ENCODE results near the gene PPP1R9B.

The PPP1R9B gene, protein sequence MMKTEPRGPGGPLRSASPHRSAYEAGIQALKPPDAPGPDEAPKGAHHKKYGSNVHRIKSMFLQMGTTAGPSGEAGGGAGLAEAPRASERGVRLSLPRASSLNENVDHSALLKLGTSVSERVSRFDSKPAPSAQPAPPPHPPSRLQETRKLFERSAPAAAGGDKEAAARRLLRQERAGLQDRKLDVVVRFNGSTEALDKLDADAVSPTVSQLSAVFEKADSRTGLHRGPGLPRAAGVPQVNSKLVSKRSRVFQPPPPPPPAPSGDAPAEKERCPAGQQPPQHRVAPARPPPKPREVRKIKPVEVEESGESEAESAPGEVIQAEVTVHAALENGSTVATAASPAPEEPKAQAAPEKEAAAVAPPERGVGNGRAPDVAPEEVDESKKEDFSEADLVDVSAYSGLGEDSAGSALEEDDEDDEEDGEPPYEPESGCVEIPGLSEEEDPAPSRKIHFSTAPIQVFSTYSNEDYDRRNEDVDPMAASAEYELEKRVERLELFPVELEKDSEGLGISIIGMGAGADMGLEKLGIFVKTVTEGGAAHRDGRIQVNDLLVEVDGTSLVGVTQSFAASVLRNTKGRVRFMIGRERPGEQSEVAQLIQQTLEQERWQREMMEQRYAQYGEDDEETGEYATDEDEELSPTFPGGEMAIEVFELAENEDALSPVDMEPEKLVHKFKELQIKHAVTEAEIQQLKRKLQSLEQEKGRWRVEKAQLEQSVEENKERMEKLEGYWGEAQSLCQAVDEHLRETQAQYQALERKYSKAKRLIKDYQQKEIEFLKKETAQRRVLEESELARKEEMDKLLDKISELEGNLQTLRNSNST

DNA sequence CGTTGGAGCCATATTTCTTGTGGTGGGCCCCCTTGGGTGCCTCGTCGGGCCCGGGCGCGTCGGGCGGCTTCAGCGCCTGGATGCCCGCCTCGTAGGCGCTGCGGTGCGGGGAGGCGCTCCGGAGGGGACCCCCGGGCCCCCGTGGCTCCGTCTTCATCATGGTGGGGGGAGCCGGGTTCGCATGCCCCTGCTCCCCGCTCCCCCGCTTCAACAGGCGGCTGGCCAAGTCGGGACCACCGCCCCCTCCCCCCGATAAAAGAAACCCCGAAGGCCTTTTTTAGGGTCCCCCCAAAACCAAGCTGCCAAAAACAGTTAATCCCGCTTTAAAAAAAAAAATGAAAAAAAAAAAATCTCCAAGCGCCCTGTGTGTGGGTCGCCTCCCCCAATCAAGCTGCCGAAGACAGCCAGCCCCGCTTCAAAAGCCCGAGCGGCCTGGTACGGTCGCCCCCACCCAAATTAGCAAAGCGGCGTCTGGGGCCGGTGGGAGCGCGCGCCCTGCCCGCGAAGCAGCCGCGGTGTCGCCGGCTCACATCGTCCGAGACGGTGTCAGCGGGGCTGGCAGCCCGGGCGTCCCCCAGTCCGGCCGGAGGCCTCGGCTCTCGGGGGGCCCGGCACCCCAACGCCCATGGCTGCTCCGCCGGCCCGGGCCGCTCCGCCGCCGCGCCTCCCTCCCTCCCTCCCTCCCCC is at the start of gene PPP1R9B:
Gene PPP1R9B, minus strand, starts transcription at position 324 of the 687 bp plus-strand sequence. Its CDS starts 164 bp downstream, at position 160.
- TF ChIP-seq, protein P1, sequence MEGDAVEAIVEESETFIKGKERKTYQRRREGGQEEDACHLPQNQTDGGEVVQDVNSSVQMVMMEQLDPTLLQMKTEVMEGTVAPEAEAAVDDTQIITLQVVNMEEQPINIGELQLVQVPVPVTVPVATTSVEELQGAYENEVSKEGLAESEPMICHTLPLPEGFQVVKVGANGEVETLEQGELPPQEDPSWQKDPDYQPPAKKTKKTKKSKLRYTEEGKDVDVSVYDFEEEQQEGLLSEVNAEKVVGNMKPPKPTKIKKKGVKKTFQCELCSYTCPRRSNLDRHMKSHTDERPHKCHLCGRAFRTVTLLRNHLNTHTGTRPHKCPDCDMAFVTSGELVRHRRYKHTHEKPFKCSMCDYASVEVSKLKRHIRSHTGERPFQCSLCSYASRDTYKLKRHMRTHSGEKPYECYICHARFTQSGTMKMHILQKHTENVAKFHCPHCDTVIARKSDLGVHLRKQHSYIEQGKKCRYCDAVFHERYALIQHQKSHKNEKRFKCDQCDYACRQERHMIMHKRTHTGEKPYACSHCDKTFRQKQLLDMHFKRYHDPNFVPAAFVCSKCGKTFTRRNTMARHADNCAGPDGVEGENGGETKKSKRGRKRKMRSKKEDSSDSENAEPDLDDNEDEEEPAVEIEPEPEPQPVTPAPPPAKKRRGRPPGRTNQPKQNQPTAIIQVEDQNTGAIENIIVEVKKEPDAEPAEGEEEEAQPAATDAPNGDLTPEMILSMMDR (IDR thresholded peaks at IDR 0.05), result no peak

DNA sequence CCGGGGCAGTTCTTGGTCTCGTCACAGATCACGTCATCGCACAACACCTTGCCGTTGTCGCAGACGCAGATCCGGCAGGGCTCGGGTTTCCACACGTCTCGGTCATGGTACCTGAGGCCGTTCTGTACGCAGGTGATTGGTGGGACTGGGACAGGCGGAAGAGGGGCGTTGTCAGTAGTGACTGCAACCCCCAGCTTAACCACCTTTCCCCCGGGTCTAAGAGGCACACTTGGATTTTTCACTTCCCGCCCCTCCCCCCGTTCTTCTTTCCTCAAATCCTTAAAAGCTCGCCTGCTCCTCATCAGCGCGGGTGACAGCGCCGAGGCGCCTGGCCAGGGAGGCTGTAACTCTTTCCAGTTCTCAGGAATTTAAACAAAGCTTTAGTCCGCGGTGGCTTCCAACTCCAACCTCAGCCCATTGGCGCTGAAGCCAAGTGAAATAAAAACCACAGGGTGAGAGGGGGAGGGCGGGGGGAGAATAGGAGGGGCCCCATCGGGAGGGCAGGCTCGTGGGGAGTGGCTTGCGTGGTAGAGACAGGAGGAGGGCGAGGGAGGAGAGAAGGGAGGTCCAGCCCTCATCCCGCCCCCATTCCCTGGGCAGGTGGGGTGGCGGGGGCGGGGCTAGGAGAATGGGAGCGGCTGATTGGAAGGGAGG is 49.5 kb upstream of the PPP1R9B start:
- TF ChIP-seq, protein P1 (IDR thresholded peaks at IDR 0.05), result no peak

DNA sequence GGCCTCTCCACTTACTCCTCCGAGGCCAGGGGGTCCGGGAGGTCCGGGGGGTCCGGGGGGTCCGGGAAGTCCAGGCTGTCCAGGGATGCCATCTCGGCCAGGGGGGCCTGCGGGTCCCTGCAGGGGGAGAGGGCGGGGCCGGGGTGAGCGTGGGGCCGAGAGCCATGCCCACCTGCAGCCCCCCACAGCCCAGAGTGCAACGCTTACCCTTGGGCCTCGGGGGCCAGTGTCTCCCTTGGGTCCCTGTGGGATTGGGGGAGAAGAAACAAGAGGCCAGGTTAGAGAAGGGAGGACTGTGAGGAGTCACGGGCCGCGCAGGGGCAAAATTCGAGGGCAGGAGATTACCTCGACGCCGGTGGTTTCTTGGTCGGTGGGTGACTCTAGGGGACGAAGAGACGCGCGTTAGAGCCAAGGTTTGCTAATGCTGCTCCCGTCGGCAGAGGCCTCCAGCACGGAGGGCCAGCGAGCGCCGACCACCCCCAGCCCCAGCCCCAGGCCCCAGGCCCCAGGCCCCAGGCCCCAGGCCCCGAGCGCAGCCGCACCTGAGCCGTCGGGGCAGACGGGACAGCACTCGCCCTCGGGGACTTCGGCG is 48.8 kb upstream of the PPP1R9B start:
- TF ChIP-seq, protein P1 (IDR thresholded peaks at IDR 0.05), result no peak

DNA sequence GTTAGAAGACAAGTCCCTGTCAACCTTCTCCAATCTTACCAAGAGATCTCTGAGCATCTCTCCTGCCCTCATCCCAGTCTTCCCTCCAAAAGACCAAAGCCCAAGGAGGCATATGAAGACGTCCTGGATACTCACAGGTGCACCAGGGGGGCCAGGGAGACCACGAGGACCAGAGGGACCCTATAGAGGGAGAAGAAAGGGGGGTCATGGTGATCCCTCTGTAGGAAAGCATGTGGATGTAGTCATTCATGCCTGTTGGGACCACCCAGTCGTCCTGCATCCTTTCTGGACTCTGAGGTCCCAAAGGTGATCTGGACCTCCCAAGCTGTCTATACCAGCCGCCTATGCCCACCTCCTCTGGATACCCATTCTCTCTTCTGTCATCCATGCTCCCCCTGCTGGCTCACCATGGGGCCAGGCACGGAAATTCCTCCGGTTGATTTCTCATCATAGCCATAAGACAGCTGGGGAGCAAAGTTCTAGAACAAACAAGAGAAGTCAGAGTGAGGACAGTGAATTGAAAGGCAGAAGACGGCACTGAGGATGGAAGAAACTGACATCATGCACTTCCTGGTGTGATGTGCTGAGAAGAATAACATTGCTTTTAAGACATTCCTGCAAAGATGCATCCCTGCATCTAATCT is 47.7 kb upstream of the PPP1R9B start:
- TF ChIP-seq, protein P1 (IDR thresholded peaks at IDR 0.05), result peak; percentile 76

DNA sequence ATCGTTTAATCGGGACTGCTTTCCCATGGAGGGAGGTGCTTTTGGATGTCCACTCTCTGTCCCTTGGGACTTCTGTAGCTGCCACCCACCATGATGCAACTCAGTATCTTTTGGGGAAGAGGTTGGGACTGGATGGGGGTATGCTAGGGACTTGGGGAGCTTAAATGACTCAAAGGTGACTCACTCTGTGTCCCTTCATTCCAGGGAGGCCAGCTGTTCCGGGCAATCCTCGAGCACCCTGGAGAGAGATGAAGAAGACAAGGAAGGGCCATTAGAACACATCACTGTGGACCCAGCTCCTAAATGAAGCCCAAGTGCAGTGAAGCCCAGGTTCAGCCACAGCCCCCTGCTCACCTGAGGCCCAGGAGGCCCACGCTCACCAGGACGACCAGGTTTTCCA is 46.3 kb upstream of the PPP1R9B start:
- TF ChIP-seq, protein P1 (IDR thresholded peaks at IDR 0.05), result no peak

DNA sequence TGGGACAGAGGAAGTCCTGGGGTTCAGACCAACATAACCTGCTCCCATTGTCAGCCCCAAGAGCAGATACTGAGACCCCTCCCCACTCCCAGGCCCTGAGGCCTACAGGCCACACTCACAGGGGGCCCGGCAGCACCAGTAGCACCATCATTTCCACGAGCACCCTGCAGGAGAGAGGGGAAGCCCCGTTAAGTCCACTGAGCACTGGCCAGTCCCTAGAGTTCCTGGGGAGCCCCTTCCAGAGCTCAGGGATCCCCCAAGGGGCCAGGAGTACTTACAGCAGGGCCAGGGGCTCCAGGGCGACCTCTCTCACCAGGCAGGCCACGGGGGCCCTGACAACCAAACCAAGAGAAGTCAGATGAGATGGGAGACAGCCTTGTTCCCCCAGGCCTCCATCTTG is 45.6 kb upstream of the PPP1R9B start:
- TF ChIP-seq, protein P1 (IDR thresholded peaks at IDR 0.05), result no peak

Data from LNCAP (cell line).